WTC11 (cell line): ENCODE results near the gene LGALS4. TPM values are rescaled to one million over a fixed set of nuclear protein-coding genes. Genes with fewer than 3 reads are reported as not detected.

Experiments
- ATAC-seq: fragments of 200-7000 bp; cut with Tn5 transposase; 2 replicates; pipeline ENCODE4 v1.10.0; 2021; ENCODE audit warnings: mild to moderate bottlenecking, moderate library complexity
- CTCF ChIA-PET: fragments of 300-600 bp; sonication (Branson Sonifier 250); formaldehyde crosslinking; loops from one replicate; lab custom pipeline; 2021; ENCODE audit warnings: antibody characterized with exemption; lab: Charles Lee
- POLR2A ChIA-PET: fragments of 350-600 bp; sonication (Branson Sonifier 250); formaldehyde crosslinking; loops from one replicate; lab custom pipeline; 2021; ENCODE audit warnings: antibody characterized with exemption; lab: Charles Lee
- DNase-seq: peaks from one replicate; pipeline ENCODE4 v3.0.0; 2021; ENCODE audit warnings: low spot score
- H3K27ac Mint-ChIP-seq: 2 replicates; pipeline ENCODE4 v1.8.0; 2021; ENCODE audit warnings: mixed read lengths
- H3K27me3 Mint-ChIP-seq: 2 replicates; pipeline ENCODE4 v1.8.0; 2021; ENCODE audit warnings: low read depth, mild to moderate bottlenecking, moderate library complexity, mixed read lengths
- H3K36me3 Mint-ChIP-seq: 2 replicates; pipeline ENCODE4 v1.8.0; 2021; ENCODE audit warnings: mixed read lengths
- H3K4me1 Mint-ChIP-seq: 2 replicates; pipeline ENCODE4 v1.8.0; 2022; ENCODE audit warnings: mixed read lengths
- H3K4me3 Mint-ChIP-seq: 2 replicates; pipeline ENCODE4 v1.8.0; 2021; ENCODE audit warnings: mild to moderate bottlenecking, moderate library complexity, mixed read lengths
- H3K9me3 Mint-ChIP-seq: 2 replicates; pipeline ENCODE4 v1.8.0; 2021; ENCODE audit warnings: mixed read lengths
- AFF4 ChIP-seq: sonication (generic); formaldehyde crosslinking; IDR thresholded peaks from 2 replicates; pipeline ENCODE4 v1.8.1; 2023; ENCODE audit warnings: mild to moderate bottlenecking, missing genetic modification reagents, borderline replicate concordance
- ATF2 ChIP-seq: sonication (generic); formaldehyde crosslinking; IDR thresholded peaks from 2 replicates; pipeline ENCODE4 v1.8.1; 2022; ENCODE audit warnings: low read depth, missing genetic modification reagents, borderline replicate concordance
- ATF3 ChIP-seq: sonication (generic); formaldehyde crosslinking; conservative IDR thresholded peaks from 2 replicates; pipeline ENCODE4 v1.8.1; 2022; ENCODE audit warnings: mild to moderate bottlenecking, missing genetic modification reagents
- CBFB ChIP-seq: sonication (generic); formaldehyde crosslinking; IDR thresholded peaks from 2 replicates; pipeline ENCODE4 v1.8.1; 2022; ENCODE audit warnings: mild to moderate bottlenecking, low read depth, missing genetic modification reagents
- CREM ChIP-seq: sonication (generic); formaldehyde crosslinking; IDR thresholded peaks from 2 replicates; pipeline ENCODE4 v1.8.1; 2022; ENCODE audit warnings: mild to moderate bottlenecking, missing genetic modification reagents, moderate library complexity
- GTF2I ChIP-seq: fragments of 250-450 bp; sonication (Bioruptor Pico); conservative IDR thresholded peaks from 2 replicates; pipeline ENCODE4 v1.4.0; 2021; ENCODE audit warnings: mild to moderate bottlenecking
- NFE2L1 ChIP-seq: sonication (generic); formaldehyde crosslinking; IDR thresholded peaks from 2 replicates; pipeline ENCODE4 v1.8.1; 2023; ENCODE audit warnings: missing genetic modification reagents
- NR1H2 ChIP-seq: sonication (generic); formaldehyde crosslinking; IDR thresholded peaks from 2 replicates; pipeline ENCODE4 v1.9.0; 2021; ENCODE audit warnings: mild to moderate bottlenecking, moderate library complexity, missing genetic modification reagents
- RELA ChIP-seq: sonication (generic); formaldehyde crosslinking; IDR thresholded peaks from 2 replicates; pipeline ENCODE4 v1.8.1; 2022; ENCODE audit warnings: missing genetic modification reagents, mild to moderate bottlenecking, borderline replicate concordance
- RORB ChIP-seq: fragments of 250-450 bp; sonication (Bioruptor Pico); IDR thresholded peaks from 2 replicates; pipeline ENCODE4 v1.9.0; 2021; ENCODE audit warnings: mild to moderate bottlenecking
- SMAD4 ChIP-seq: sonication (generic); formaldehyde crosslinking; IDR thresholded peaks from 2 replicates; pipeline ENCODE4 v1.8.0; 2022; ENCODE audit warnings: mild to moderate bottlenecking, missing genetic modification reagents
- TCF7 ChIP-seq: sonication (generic); formaldehyde crosslinking; IDR thresholded peaks from 2 replicates; pipeline ENCODE4 v1.8.0; 2022; ENCODE audit warnings: mild to moderate bottlenecking, low read depth, missing genetic modification reagents, moderate library complexity
- total RNA-seq: library from RNA; stranded (reverse); gene quantifications from 3 replicates; pipeline ENCODE4 v1.2.3, GENCODE V29; 2021
- TF ChIP-seq, protein P1 (sequence below): sonication (generic); formaldehyde crosslinking; IDR thresholded peaks from 2 replicates; pipeline ENCODE4 v1.8.1; 2023; ENCODE audit warnings: mild to moderate bottlenecking, missing genetic modification reagents, moderate library complexity
- TF ChIP-seq, protein P2 (sequence below): sonication (generic); formaldehyde crosslinking; IDR thresholded peaks from 2 replicates; pipeline ENCODE4 v1.8.1; 2022; ENCODE audit warnings: mild to moderate bottlenecking, moderate library complexity, missing genetic modification reagents
- TF ChIP-seq, protein P3 (sequence below): fragments of 200-600 bp; IDR thresholded peaks from 2 replicates; pipeline ENCODE4 v1.8.0; 2022; ENCODE audit warnings: antibody characterized with exemption
- TF ChIP-seq, protein P4 (sequence below): sonication (generic); formaldehyde crosslinking; IDR thresholded peaks from 2 replicates; pipeline ENCODE4 v1.8.1; 2023; ENCODE audit warnings: mild to moderate bottlenecking, moderate library complexity, missing genetic modification reagents
- TF ChIP-seq, protein P5 (sequence below): sonication (generic); formaldehyde crosslinking; IDR thresholded peaks from 2 replicates; pipeline ENCODE4 v1.8.0; 2022; ENCODE audit warnings: mild to moderate bottlenecking, missing genetic modification reagents
- TF ChIP-seq, protein P6 (sequence below): fragments of 250-450 bp; sonication (Bioruptor Pico); IDR thresholded peaks from 2 replicates; pipeline ENCODE4 v1.9.0; 2021; ENCODE audit warnings: mild to moderate bottlenecking

LGALS4 gene
- total RNA-seq, 1 experiment from 2014 or later: 1.5 TPM

DNA sequence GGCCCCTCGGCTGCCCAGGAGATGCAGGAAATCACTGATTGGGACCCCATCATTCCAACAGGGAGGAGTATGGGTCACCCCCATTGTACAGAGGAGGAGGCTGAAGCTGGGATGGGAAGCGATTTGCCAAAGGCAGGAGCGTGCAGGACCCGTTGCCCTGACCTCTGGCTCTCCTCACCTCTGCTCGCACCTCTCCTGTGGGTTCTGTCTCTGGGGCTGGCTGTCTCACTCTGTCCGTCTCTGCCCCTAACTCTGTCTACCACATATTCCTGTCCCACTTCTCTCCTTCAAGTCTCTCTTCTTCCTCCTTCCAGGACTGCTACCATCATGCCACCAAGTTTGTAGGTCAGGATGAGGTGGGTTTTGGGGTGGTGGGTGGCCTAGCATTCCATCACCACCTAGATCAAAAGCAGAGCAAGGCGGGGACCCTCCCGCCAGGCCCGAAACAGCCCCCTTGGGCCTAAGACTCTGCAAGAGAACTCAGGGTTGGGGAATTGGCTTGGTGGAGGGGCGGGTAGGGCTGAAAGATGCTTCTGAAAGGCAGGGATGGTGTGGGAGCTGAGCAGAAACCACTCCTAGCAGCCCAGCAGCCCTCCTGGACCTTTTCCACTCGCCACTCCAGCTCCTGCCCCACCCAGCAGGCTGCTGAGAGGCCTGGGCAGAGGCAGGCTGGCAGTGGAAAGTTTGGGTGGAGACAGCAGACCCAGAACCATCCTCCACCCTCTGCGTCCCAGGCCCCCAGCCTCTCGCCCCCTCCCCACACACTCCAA lies 38.4 kb downstream of the LGALS4 start:
- DNase-seq (no peak), ATAC-seq (no peak)
- Mint-ChIP-seq H3K36me3 (no peaks in the 10 kb centered on the region), H3K4me3 (no peak overlapping the region), H3K9me3 (no peaks in the 10 kb centered on the region), H3K27ac (no peak overlapping the region), H3K27me3 (peaks cover 1% of the 10 kb centered on the region), H3K4me1 (peaks cover 5% of the 10 kb centered on the region)
- ChIA-PET CTCF (interaction anchor here (0.7 to 1.6 kb wide), 3 partner anchors 19 to 156 kb away, joined by 3 to 12 read pairs (median 4); partner anchors contain the start of genes MRPS12 and SARS2), POLR2A (interaction anchor here (0.5 kb wide), 1 partner anchor 34 kb away, joined by 5 read pairs; no protein-coding TSS in a partner anchor)
- TF ChIP-seq, protein P1, sequence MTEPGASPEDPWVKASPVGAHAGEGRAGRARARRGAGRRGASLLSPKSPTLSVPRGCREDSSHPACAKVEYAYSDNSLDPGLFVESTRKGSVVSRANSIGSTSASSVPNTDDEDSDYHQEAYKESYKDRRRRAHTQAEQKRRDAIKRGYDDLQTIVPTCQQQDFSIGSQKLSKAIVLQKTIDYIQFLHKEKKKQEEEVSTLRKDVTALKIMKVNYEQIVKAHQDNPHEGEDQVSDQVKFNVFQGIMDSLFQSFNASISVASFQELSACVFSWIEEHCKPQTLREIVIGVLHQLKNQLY: no peak
- TF ChIP-seq, protein P2, sequence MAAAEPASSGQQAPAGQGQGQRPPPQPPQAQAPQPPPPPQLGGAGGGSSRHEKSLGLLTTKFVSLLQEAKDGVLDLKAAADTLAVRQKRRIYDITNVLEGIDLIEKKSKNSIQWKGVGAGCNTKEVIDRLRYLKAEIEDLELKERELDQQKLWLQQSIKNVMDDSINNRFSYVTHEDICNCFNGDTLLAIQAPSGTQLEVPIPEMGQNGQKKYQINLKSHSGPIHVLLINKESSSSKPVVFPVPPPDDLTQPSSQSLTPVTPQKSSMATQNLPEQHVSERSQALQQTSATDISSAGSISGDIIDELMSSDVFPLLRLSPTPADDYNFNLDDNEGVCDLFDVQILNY (CRISPR knock-in tag): no peak
- TF ChIP-seq ATF3 (no peak), RORB (CRISPR knock-in tag) (no peak), NFE2L1 (CRISPR knock-in tag) (no peak), ATF2 (CRISPR knock-in tag) (no peak), SMAD4 (CRISPR knock-in tag) (no peak), AFF4 (no peak), NR1H2 (no peak), CREM (CRISPR knock-in tag) (no peak), GTF2I (CRISPR knock-in tag) (no peak)
- TF ChIP-seq, protein P3, sequence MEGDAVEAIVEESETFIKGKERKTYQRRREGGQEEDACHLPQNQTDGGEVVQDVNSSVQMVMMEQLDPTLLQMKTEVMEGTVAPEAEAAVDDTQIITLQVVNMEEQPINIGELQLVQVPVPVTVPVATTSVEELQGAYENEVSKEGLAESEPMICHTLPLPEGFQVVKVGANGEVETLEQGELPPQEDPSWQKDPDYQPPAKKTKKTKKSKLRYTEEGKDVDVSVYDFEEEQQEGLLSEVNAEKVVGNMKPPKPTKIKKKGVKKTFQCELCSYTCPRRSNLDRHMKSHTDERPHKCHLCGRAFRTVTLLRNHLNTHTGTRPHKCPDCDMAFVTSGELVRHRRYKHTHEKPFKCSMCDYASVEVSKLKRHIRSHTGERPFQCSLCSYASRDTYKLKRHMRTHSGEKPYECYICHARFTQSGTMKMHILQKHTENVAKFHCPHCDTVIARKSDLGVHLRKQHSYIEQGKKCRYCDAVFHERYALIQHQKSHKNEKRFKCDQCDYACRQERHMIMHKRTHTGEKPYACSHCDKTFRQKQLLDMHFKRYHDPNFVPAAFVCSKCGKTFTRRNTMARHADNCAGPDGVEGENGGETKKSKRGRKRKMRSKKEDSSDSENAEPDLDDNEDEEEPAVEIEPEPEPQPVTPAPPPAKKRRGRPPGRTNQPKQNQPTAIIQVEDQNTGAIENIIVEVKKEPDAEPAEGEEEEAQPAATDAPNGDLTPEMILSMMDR: no peak

- Mint-ChIP-seq H3K4me1 (peaks cover 5% of the 10 kb centered on the region), H3K27ac (no peak within 1 kb of the TSS), H3K9me3 (no peaks in the 10 kb centered on the region), H3K36me3 (no peaks in the 10 kb centered on the region), H3K4me3 (no peak within 1 kb of the TSS), H3K27me3 (peaks cover 5% of the 10 kb centered on the region)
- ATAC-seq (no peak), DNase-seq (no peak)
- POLR2A ChIA-PET: no interaction called here
- CTCF ChIA-PET: interaction anchor here (0.7 kb wide), 1 partner anchor 19 kb away, joined by 4 read pairs; no protein-coding TSS in a partner anchor
- no peak for TF ChIP-seq CBFB (CRISPR knock-in tag)
- TF ChIP-seq, protein P4, sequence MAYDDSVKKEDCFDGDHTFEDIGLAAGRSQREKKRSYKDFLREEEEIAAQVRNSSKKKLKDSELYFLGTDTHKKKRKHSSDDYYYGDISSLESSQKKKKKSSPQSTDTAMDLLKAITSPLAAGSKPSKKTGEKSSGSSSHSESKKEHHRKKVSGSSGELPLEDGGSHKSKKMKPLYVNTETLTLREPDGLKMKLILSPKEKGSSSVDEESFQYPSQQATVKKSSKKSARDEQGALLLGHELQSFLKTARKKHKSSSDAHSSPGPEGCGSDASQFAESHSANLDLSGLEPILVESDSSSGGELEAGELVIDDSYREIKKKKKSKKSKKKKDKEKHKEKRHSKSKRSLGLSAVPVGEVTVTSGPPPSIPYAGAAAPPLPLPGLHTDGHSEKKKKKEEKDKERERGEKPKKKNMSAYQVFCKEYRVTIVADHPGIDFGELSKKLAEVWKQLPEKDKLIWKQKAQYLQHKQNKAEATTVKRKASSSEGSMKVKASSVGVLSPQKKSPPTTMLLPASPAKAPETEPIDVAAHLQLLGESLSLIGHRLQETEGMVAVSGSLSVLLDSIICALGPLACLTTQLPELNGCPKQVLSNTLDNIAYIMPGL (CRISPR knock-in tag): no peak
- TF ChIP-seq, protein P5, sequence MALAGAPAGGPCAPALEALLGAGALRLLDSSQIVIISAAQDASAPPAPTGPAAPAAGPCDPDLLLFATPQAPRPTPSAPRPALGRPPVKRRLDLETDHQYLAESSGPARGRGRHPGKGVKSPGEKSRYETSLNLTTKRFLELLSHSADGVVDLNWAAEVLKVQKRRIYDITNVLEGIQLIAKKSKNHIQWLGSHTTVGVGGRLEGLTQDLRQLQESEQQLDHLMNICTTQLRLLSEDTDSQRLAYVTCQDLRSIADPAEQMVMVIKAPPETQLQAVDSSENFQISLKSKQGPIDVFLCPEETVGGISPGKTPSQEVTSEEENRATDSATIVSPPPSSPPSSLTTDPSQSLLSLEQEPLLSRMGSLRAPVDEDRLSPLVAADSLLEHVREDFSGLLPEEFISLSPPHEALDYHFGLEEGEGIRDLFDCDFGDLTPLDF: no peak
- no peak for TF ChIP-seq TCF7 (CRISPR knock-in tag)
- TF ChIP-seq RELA (CRISPR knock-in tag): no peak
- TF ChIP-seq, protein P6, sequence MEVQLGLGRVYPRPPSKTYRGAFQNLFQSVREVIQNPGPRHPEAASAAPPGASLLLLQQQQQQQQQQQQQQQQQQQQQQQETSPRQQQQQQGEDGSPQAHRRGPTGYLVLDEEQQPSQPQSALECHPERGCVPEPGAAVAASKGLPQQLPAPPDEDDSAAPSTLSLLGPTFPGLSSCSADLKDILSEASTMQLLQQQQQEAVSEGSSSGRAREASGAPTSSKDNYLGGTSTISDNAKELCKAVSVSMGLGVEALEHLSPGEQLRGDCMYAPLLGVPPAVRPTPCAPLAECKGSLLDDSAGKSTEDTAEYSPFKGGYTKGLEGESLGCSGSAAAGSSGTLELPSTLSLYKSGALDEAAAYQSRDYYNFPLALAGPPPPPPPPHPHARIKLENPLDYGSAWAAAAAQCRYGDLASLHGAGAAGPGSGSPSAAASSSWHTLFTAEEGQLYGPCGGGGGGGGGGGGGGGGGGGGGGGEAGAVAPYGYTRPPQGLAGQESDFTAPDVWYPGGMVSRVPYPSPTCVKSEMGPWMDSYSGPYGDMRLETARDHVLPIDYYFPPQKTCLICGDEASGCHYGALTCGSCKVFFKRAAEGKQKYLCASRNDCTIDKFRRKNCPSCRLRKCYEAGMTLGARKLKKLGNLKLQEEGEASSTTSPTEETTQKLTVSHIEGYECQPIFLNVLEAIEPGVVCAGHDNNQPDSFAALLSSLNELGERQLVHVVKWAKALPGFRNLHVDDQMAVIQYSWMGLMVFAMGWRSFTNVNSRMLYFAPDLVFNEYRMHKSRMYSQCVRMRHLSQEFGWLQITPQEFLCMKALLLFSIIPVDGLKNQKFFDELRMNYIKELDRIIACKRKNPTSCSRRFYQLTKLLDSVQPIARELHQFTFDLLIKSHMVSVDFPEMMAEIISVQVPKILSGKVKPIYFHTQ (CRISPR knock-in tag): no peak
These were observed 39.1 kb downstream of the LGALS4 start, which contains the start of gene LGALS7 for GRCh38 chr19:38773469-38774177. LGALS7 (minus strand) TSS chr19:38773517; CDS start chr19:38773492, 25 bp downstream.
